ENCODE data around the gene KLHDC8A.
"Not testable (repeated sequence)": the region's sequence is repeated elsewhere in the genome, so short reads cannot be mapped to it uniquely, and the experiment has no call there.

KLHDC8A gene

GRCh38 chr1:205371871-205372660 lies 15.3 kb upstream of the KLHDC8A start:
- DNase-seq (ENCODE audit: low read depth in 2 of 2), result no peak

- no peak for DNase-seq (ENCODE audit: low read depth in 2 of 2)
Measured at GRCh38 chr1:205370780-205371179, 14.1 kb upstream of the KLHDC8A start.

- no peak for DNase-seq (ENCODE audit: low read depth in 2 of 2)
Measured at GRCh38 chr1:205369701-205370123, 13.0 kb upstream of the KLHDC8A start.

GRCh38 chr1:205368478-205368877 lies 11.8 kb upstream of the KLHDC8A start:
- DNase-seq (ENCODE audit: low read depth in 2 of 2), result no peak

DNA sequence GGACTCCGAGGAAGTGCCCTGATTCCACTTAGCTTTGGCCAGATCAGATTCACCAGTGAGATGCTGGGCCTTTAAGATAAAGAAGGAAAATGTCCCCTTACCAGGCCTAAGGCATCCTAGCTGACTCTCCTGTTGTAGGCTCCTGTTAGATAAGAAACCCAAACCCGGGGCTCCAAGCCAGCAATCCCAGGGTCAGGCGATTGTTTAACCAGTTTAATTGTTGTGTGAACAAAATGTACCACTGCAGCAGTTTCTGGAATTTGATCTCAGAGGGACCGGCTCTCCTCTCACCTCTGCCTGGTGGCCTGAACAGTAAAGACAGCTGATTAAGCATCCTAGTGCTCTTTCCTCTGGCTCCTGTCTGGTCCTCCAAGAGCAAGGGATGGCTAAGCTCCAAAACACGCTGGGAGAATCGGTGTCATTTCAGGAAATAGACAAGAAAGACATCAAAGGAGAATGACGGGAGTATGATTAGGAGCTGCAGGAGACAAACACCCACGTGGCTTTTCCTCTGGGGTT lies 9.3 kb upstream of the KLHDC8A start:
- DNase-seq (ENCODE audit: low read depth in 2 of 2), result no peak

- not testable (repeated sequence) for DNase-seq (ENCODE audit: low read depth in 2 of 2)
Measured at GRCh38 chr1:205365086-205365485, 8.4 kb upstream of the KLHDC8A start.

GRCh38 chr1:205360891-205361290 lies 4.2 kb upstream of the KLHDC8A start:
- DNase-seq (ENCODE audit: low read depth in 2 of 2), result no peak

DNA sequence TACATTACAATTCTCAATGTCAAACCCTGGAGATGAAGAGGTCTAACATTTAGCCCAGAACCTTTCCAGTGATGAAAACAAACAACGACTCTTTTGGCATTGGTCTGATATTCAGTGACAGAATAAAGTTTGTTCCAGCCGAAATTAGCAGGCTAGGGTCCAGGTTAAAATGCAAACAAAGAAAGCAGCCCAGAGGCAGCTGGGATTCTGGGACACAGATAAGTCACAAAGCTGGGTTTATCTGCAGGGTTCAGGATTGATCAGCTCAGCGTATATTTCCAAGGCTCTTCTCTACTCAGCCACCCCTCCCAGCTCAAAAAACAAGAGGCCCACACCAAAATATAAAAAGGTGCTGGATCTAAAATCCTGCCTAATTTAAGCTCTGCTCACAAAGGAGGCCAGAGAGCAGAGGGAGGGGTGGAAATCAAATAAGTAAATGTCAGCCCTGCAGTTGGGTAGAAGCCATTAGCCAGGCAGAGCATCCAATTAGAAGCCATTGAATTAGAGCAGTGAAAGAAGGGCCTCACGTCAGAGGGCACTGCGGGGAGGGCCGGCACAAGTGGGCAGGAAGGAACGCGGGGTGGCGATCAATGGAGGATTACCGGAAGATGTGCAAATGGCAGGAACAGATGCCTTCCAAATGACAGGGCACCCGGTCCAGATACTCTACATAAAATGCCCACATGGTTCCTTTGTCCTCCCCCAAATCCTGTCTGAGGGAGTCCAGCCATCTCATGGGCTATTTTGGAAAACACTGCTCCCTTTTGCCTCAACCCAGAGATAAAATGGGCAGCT lies 3.2 kb upstream of the KLHDC8A start:
- DNase-seq (ENCODE audit: low read depth in 2 of 2), result no peak

DNA sequence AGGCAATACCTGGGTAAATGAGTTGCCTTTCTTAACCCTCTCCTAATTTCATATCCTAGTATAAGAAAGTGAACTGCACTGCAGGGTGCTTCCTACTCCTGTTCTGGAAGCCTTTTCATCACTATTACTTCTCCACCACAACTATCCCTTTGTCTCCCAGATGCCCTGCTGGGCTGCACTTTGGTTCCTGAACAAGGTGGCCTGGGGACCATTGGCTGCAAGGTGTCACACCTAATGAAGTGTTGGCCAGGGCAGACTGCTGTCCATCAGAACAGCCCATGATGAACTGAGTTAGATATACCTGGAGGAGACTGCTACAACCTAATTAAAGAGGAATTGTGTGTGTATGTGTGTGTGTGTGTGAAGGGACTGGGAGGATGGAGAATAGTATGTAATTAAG lies 1.9 kb upstream of the KLHDC8A start:
- no peak for DNase-seq (ENCODE audit: low read depth in 2 of 2)

GRCh38 chr1:205357567-205357966 lies 845 bp upstream of the KLHDC8A start:
- no peak for DNase-seq (ENCODE audit: low read depth in 2 of 2)

DNA sequence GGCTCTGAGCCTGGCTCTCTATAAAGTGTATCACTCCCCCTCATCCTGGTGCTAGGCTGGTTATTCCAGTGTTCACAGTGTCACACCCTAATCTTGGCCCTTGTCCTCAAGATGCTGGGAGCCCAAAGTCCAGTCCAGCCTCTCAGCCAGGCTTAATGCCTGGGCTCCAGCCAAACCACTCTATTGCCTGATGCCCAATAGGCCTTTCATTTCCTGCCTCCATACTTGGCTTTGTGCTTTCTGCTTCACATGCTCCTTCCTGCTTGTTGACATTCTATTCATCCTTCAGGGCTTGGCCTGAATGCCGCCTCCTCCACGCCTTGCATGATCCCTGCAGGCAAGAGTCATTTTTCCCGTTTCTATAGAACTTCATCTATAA lies 1.7 kb downstream of the KLHDC8A start:
- DNase-seq (ENCODE audit: low read depth in 2 of 2), result no peak

GRCh38 chr1:205354259-205355074 lies 2.3 kb downstream of the KLHDC8A start:
- DNase-seq (ENCODE audit: low read depth in 2 of 2), result peak in 1 of 2 donors; percentile 51

DNA sequence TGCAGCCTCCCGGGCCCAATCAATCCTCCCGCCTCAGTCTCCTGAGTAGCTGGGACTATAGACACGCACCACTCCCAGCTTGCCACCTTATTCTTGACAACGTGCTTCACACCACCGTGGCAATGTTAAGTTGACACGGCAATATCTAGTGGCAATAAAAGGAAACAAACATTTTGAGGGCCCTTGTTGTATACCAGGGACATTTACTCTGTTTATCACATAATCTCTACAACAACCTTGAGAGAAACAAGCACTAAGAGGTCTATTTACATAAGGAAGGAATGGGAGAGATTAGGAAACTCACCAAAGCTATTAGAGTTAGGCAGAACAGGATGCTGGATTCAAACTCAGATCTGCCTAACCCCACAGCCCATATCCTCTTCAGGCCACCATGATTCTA lies 3.1 kb downstream of the KLHDC8A start:
- no peak for DNase-seq (ENCODE audit: low read depth in 2 of 2)

GRCh38 chr1:205353191-205353590 lies 3.5 kb downstream of the KLHDC8A start:
- DNase-seq (ENCODE audit: low read depth in 2 of 2), result no peak

DNA sequence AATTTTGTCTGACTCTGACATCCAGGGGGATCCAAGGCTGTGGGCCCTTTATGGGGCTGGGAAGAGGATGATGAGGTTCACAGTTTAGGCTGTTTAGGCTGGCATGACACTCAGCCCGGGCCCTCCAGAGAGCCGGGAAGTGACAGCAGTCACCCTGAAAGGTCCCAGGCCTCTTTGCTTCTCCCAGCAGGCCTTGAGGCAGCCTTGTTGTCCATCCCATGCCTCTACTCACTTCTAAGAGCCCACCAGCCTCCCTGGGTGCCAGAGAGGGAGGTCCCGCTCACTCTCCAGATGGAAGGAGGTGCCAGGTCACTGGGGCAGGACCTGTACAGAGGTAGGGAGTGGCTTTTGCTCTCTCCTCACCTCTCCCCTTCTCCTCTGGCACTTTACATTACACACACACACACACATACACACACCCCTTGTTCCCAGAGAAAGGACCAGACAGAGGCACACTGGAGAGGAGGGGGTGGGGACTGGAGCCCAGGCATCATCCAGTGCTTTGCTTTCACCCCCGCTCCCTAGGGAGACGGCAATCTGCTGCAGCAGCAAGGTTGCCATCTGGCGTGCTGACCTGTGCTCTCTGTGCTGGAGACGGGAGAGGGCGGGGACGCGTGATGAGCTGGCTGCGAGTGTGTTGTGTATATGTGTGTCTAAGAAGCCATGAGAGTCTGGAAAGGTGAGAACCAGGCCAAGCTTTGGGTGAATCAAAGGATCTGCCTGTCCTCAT lies 4.6 kb downstream of the KLHDC8A start:
- no peak for DNase-seq (ENCODE audit: low read depth in 2 of 2)

GRCh38 chr1:205350691-205351141 lies 6.0 kb downstream of the KLHDC8A start:
- DNase-seq (ENCODE audit: low read depth in 2 of 2), result no peak

DNA sequence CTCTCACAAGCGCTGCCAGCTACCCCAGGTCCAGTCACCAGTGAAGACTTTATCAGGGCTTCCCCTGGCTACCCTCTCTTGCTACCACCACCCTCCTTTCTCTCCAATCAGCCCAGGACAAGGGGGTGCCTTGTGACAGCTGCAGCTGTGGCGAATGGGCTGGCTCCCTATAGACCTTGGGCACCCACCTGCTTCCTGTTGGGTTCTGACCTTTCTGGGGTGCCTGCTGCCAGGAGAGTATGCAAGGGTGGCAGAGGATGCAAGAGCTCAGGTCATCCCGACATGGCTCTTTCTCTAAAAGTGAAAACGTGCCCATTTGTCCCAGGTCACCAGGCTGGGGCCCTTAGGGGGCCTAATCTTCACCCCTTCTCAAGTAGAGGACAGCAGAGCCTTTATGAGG lies 6.6 kb downstream of the KLHDC8A start:
- no peak for DNase-seq (ENCODE audit: low read depth in 2 of 2)

DNA sequence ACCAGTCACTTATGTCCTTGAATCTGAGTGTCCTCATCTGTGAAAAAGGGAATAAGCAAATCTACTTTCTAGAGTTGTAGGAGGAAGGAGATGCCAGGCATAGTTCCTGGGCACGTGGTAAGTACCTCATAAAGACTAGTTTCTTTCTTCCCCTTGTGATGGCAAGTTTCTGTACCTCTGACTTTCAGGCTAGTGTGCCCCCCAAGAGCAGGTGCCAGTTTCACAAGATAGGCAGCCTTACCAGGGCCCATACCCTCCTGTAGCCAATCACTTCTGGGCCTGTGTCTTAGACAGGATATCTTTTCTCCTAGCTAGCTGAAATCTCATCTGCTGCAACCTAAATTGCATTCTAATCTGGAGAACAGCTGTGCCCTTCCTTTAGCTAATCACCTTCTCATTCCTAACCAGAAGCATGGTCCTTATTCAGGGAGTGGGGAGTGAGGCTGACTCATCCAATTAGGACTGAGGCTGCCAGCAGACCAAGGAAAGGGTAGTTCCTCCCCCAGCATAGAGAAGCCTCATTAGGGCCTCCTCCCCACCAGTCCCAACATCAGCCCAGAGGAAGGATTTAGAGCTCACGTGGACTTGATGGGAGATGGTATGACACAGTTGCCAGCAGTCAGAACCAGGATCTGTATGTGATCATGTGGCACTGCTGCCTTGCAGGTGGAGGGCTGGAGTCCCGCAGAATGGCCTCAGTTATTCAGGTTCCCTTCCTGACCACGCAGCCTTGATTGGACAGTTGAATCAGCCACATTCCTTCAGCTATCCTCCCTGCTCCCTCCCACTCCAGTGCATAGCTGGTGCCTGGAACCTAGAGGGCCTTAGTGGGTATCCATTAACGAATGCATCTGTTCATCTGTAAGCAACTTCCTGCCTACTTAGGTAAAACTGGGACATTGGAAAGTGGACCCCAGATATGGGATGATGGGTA lies 7.9 kb downstream of the KLHDC8A start:
- no peak for DNase-seq (ENCODE audit: low read depth in 2 of 2)

GRCh38 chr1:205346956-205347574 lies 9.7 kb downstream of the KLHDC8A start:
- no peak for DNase-seq (ENCODE audit: low read depth in 2 of 2)

DNA sequence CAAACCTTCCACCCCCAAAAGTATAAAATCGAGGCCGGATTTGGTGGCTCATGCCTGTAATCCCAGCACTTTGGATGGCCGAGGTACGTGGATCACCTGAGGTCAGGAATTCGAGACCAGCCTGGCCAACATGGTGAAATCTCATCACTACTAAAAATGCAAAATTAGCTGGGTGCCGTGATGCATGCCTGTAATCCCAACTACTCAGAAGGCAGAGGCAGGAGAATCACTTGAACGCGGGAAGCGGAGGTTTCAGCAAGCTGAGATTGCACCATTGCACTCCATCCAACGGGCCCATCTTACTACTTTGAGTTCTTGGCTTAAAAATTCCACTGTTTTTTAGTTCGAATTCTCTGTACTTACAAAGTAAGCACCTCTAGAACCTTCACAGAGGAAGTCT lies 11.0 kb downstream of the KLHDC8A start:
- no peak for DNase-seq (ENCODE audit: low read depth in 2 of 2)
